Measurements from ENCODE around the gene SMAD9.

DNA sequence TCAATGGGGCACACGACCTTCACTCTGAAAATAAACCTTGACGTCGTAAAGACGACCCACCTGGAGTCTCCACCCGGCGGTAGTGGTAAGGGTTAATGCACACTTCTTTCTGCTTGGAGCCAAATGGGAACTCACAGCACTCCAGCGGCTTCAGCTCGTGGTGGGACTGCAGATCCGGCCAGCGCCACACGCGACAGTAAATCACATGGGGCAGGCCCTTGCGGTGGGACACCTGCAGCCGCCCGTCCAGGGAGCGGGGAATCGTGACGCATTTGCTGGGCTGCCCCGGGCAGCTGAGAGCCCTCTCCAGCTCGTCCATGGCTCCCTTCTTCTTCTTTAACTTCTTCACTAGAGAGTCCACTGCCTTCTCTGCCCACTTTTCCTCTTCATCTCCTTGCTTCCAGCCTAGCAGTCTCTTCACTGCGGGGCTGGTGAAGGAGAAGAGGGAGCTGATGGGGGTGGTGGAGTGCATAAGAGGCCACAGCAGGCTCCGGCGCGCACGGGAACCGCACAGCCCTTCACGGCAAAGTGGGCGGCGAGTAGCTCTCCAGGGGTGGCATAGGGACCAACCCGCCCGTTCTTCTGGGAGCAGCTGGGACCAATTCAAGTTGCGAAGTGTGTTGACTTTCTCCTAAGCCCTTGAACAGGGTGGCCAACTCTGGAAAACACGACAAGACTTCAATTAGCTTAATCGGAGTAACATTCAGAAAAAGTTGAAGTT, 40.7 kb downstream of the SMAD9 start:
- TF ChIP-seq TARDBP (IDR thresholded peaks at IDR 0.05) = no peak
- TF ChIP-seq ELF4 (IDR thresholded peaks at IDR 0.05) = no peak
- TF ChIP-seq SP1 (IDR thresholded peaks at IDR 0.05) = no peak
- no peak for TF ChIP-seq FOXA1 (IDR thresholded peaks at IDR 0.05)
- TF ChIP-seq, protein P1, sequence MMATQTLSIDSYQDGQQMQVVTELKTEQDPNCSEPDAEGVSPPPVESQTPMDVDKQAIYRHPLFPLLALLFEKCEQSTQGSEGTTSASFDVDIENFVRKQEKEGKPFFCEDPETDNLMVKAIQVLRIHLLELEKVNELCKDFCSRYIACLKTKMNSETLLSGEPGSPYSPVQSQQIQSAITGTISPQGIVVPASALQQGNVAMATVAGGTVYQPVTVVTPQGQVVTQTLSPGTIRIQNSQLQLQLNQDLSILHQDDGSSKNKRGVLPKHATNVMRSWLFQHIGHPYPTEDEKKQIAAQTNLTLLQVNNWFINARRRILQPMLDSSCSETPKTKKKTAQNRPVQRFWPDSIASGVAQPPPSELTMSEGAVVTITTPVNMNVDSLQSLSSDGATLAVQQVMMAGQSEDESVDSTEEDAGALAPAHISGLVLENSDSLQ (IDR thresholded peaks at IDR 0.05) = no peak

Measured in HEK293T (cell line).